ENCODE data around the gene CHRM2. TPM values are rescaled to one million over a fixed set of nuclear protein-coding genes. Genes with fewer than 3 reads are reported as not detected.

Gene CHRM2
- total and polyA plus RNA-seq, 2 experiments from 2014 or later: 0.21 to 0.35 TPM

DNA sequence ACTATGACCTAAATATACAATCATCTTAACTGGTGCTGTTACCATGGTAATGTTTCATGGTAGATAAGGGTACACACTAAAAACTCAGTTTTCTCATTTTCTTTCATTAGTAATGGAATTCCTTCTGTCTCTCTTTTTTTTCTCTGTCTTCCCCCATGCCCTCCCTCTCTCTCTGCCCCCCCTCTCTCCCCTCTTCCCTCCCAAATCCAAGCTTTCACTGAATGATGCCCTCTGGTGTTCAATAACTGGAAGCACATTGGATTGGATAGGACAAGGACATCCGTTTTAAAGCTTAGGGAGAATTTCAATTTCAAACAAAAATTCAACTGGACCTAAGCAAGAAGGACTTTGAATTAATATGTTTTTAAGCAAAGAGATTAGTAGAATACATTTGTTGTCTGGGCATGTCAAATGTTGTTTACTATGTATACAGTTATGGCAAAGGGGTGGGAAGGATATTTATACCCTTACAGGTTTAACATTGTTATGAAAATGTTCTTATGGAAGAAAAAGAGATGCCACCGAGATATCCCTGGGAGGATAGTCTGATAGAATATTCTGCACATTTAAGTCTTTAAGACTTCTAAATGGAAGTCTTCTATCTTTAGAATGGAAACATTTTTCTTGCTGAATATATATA is 6.1 kb downstream of the CHRM2 start:
- Mint-ChIP-seq H3K36me3 (ENCODE audit: low read depth) (no peaks in the 10 kb centered on the region), H3K27me3 (ENCODE audit: insufficient read depth, low read depth, poor library complexity) (peaks cover 41% of the 10 kb centered on the region)
- no peak for ATAC-seq

GRCh38 chr7:136877509-136877908 is 9.1 kb downstream of the CHRM2 start:
- Mint-ChIP-seq H3K9me3 (no peaks in the 10 kb centered on the region), H3K4me1 (peaks cover 56% of the 10 kb centered on the region), H3K27me3 (ENCODE audit: insufficient read depth, low read depth, poor library complexity) (peaks cover 11% of the 10 kb centered on the region), H3K36me3 (ENCODE audit: low read depth) (no peaks in the 10 kb centered on the region), H3K27ac (no peak overlapping the region), H3K4me3 (no peak overlapping the region)
- H4K20me1 ChIP-seq (replicated peaks; ENCODE audit: insufficient read depth): no peaks in the 10 kb centered on the region
- no peaks in the 10 kb centered on the region for H3K9me2 ChIP-seq (ENCODE audit: insufficient read depth)
- H3K4me3 ChIP-seq: no peak overlapping the region
- H3K36me3 ChIP-seq (ENCODE audit: insufficient read depth): no peaks in the 10 kb centered on the region
- peaks cover 18% of the 10 kb centered on the region for H3K27me3 ChIP-seq (ENCODE audit: insufficient read depth)
- DNase-seq (ENCODE audit: low spot score): no peak
- H2AFZ ChIP-seq: no peak overlapping the region
- H3K4me1 ChIP-seq (ENCODE audit: insufficient read depth): peaks cover 53% of the 10 kb centered on the region
- H3F3A ChIP-seq (replicated peaks; ENCODE audit: low read depth): no peaks in the 10 kb centered on the region
- 0 out of 2 replicates have a peak overlapping the region, but pooled peaks have one; percentile 9 for H3K4me2 ChIP-seq
- TF ChIP-seq CREB1 (CRISPR knock-in tag; IDR thresholded peaks at IDR 0.05; ENCODE audit: low read depth) (no peak), NANOG (IDR thresholded peaks at IDR 0.05; ENCODE audit: borderline replicate concordance) (no peak), EZH2phosphoT487 (IDR thresholded peaks at IDR 0.05; ENCODE audit: unreplicated experiment) (no peak)
- TF ChIP-seq, protein P1, sequence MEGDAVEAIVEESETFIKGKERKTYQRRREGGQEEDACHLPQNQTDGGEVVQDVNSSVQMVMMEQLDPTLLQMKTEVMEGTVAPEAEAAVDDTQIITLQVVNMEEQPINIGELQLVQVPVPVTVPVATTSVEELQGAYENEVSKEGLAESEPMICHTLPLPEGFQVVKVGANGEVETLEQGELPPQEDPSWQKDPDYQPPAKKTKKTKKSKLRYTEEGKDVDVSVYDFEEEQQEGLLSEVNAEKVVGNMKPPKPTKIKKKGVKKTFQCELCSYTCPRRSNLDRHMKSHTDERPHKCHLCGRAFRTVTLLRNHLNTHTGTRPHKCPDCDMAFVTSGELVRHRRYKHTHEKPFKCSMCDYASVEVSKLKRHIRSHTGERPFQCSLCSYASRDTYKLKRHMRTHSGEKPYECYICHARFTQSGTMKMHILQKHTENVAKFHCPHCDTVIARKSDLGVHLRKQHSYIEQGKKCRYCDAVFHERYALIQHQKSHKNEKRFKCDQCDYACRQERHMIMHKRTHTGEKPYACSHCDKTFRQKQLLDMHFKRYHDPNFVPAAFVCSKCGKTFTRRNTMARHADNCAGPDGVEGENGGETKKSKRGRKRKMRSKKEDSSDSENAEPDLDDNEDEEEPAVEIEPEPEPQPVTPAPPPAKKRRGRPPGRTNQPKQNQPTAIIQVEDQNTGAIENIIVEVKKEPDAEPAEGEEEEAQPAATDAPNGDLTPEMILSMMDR (conservative IDR thresholded peaks at IDR 0.05; ENCODE audit: low read depth in 2 of 2): no peak
- H3K79me2 ChIP-seq (replicated peaks; ENCODE audit: insufficient read depth): no peaks in the 10 kb centered on the region
- H3K27ac ChIP-seq (ENCODE audit: low read depth): no peak overlapping the region
- no peak for ATAC-seq

More for the DNA sequence above, 6.1 kb downstream of the CHRM2 start:
- no peak overlapping the region for H2AFZ ChIP-seq
- H3K36me3 ChIP-seq (ENCODE audit: insufficient read depth): no peaks in the 10 kb centered on the region
- Mint-ChIP-seq H3K4me3 (no peak overlapping the region), H3K27ac (no peak overlapping the region), H3K4me1 (peaks cover 43% of the 10 kb centered on the region), H3K9me3 (no peaks in the 10 kb centered on the region)
- TF ChIP-seq CREB1 (CRISPR knock-in tag; IDR thresholded peaks at IDR 0.05; ENCODE audit: low read depth): no peak
- TF ChIP-seq, protein P1 (conservative IDR thresholded peaks at IDR 0.05; ENCODE audit: low read depth in 2 of 2): peak; percentile 76 to 95
- no peaks in the 10 kb centered on the region for H3K9me2 ChIP-seq (ENCODE audit: insufficient read depth)
- H3K4me3 ChIP-seq: no peak overlapping the region
- no peaks in the 10 kb centered on the region for H3K79me2 ChIP-seq (replicated peaks; ENCODE audit: insufficient read depth)
- no peak overlapping the region for H3K27ac ChIP-seq (ENCODE audit: low read depth)
- H3K4me2 ChIP-seq: no peak overlapping the region
- H4K20me1 ChIP-seq (replicated peaks; ENCODE audit: insufficient read depth): no peaks in the 10 kb centered on the region; the same call in 1 of the 2 replicates
- H3F3A ChIP-seq (replicated peaks; ENCODE audit: low read depth): no peaks in the 10 kb centered on the region
- peaks cover 47% of the 10 kb centered on the region for H3K27me3 ChIP-seq (ENCODE audit: insufficient read depth)
- H3K4me1 ChIP-seq (ENCODE audit: insufficient read depth): peaks cover 56% of the 10 kb centered on the region
- DNase-seq (ENCODE audit: low spot score): peak; percentile 75

DNA sequence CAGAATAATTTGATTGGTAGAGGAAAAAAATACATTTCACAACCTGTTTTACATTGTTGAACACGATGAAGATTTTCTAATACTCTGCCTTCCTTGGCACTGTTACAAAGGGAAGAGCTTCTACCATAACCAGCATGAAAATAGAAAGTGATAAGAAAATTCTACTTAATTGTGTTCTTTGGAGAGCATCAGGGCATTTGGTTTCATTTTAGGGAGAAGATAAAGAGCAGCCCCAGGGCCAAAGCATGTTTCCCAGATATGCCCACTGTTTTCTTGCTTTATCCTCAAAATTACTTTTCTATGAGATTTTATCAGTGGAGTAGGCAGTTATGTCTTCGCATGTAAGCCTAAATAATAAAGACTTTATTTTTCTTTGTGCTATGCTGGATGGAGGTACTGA is 9.5 kb downstream of the CHRM2 start:
- Histone ChIP-seq H3K79me2 (replicated peaks; ENCODE audit: insufficient read depth) (no peaks in the 10 kb centered on the region), H4K20me1 (replicated peaks; ENCODE audit: insufficient read depth) (no peaks in the 10 kb centered on the region), H3K27me3 (ENCODE audit: insufficient read depth) (peaks cover 13% of the 10 kb centered on the region), H3K4me3 (no peak overlapping the region), H3F3A (replicated peaks; ENCODE audit: low read depth) (no peaks in the 10 kb centered on the region), H3K36me3 (ENCODE audit: insufficient read depth) (no peaks in the 10 kb centered on the region), H3K4me1 (ENCODE audit: insufficient read depth) (peaks cover 53% of the 10 kb centered on the region), H3K4me2 (peak overlapping the region; percentile 47; the same call in 1 of the 2 replicates), H3K27ac (ENCODE audit: low read depth) (no peak overlapping the region), H2AFZ (no peak overlapping the region), H3K9me2 (ENCODE audit: insufficient read depth) (no peaks in the 10 kb centered on the region)
- H3K9me3 Mint-ChIP-seq: no peaks in the 10 kb centered on the region
- ATAC-seq: no peak
- H3K27me3 Mint-ChIP-seq (ENCODE audit: insufficient read depth, low read depth, poor library complexity): peaks cover 6% of the 10 kb centered on the region
- H3K4me3 Mint-ChIP-seq: no peak overlapping the region
- H3K4me1 Mint-ChIP-seq: peaks cover 58% of the 10 kb centered on the region
- no peaks in the 10 kb centered on the region for H3K36me3 Mint-ChIP-seq (ENCODE audit: low read depth)
- no peak overlapping the region for H3K27ac Mint-ChIP-seq
- no peak for DNase-seq (ENCODE audit: low spot score)
- TF ChIP-seq JUNB (IDR thresholded peaks at IDR 0.05; ENCODE audit: unreplicated experiment) (no peak), POLR2AphosphoS5 (IDR thresholded peaks at IDR 0.05; ENCODE audit: low read depth) (no peak)
- TF ChIP-seq, protein P2, sequence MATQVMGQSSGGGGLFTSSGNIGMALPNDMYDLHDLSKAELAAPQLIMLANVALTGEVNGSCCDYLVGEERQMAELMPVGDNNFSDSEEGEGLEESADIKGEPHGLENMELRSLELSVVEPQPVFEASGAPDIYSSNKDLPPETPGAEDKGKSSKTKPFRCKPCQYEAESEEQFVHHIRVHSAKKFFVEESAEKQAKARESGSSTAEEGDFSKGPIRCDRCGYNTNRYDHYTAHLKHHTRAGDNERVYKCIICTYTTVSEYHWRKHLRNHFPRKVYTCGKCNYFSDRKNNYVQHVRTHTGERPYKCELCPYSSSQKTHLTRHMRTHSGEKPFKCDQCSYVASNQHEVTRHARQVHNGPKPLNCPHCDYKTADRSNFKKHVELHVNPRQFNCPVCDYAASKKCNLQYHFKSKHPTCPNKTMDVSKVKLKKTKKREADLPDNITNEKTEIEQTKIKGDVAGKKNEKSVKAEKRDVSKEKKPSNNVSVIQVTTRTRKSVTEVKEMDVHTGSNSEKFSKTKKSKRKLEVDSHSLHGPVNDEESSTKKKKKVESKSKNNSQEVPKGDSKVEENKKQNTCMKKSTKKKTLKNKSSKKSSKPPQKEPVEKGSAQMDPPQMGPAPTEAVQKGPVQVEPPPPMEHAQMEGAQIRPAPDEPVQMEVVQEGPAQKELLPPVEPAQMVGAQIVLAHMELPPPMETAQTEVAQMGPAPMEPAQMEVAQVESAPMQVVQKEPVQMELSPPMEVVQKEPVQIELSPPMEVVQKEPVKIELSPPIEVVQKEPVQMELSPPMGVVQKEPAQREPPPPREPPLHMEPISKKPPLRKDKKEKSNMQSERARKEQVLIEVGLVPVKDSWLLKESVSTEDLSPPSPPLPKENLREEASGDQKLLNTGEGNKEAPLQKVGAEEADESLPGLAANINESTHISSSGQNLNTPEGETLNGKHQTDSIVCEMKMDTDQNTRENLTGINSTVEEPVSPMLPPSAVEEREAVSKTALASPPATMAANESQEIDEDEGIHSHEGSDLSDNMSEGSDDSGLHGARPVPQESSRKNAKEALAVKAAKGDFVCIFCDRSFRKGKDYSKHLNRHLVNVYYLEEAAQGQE (IDR thresholded peaks at IDR 0.05; ENCODE audit: unreplicated experiment): no peak
